ENCODE measurements around the gene FHL3. TPM values are rescaled to one million over a fixed set of nuclear protein-coding genes. Genes with fewer than 3 reads are reported as not detected.

FHL3 gene
- total and polyA plus RNA-seq, 9 of the 15 experiments (the other 6 are each of a cell fraction or from before 2014, with no cell fraction given) = 6.1 to 144 (median 34.1) TPM

GRCh38 chr1:38009088-38009840 lies 4.0 kb upstream of the FHL3 start (continued):
- TF ChIP-seq BDP1 (IDR thresholded peaks at IDR 0.05; ENCODE audit: insufficient read depth, insufficient read length) (no peak), ZNF324 (CRISPR knock-in tag; IDR thresholded peaks at IDR 0.05) (no peak), BRCA1 (IDR thresholded peaks at IDR 0.05) (no peak), BRCA1 (CRISPR knock-in tag; IDR thresholded peaks at IDR 0.05) (no peak), HSF4 (CRISPR knock-in tag; IDR thresholded peaks at IDR 0.05; ENCODE audit: borderline replicate concordance) (no peak), NFATC3 (IDR thresholded peaks at IDR 0.05) (0 out of 2 replicates have a peak, but pooled peaks have one; percentile 19), SMARCE1 (IDR thresholded peaks at IDR 0.05) (peak; percentile 78), ZNF263 (CRISPR knock-in tag; IDR thresholded peaks at IDR 0.05; ENCODE audit: borderline replicate concordance) (no peak), TAF9B (IDR thresholded peaks at IDR 0.05; ENCODE audit: partially characterized antibody) (no peak), SPI1 (IDR thresholded peaks at IDR 0.05; ENCODE audit: borderline replicate concordance, low read depth, low read length) (no peak), ZEB2 (IDR thresholded peaks at IDR 0.05) (no peak; the same call in 1 of the 2 replicates), AFF4 (CRISPR knock-in tag; IDR thresholded peaks at IDR 0.05) (no peak), KAT2B (IDR thresholded peaks at IDR 0.05; ENCODE audit: low read depth, low read length) (no peak), ZNF518B (CRISPR knock-in tag; IDR thresholded peaks at IDR 0.05) (no peak), JUN (IDR thresholded peaks at IDR 0.05; ENCODE audit: borderline replicate concordance, low read depth, low read length) (0 out of 2 replicates have a peak, but pooled peaks have one; percentile 10), JUN (CRISPR knock-in tag; IDR thresholded peaks at IDR 0.05; ENCODE audit: borderline replicate concordance) (no peak), MTF1 (CRISPR knock-in tag; IDR thresholded peaks at IDR 0.05; ENCODE audit: borderline replicate concordance) (no peak), CSDE1 (IDR thresholded peaks at IDR 0.05) (no peak), ZNF277 (CRISPR knock-in tag; IDR thresholded peaks at IDR 0.05; ENCODE audit: borderline replicate concordance) (no peak), ETV6 (IDR thresholded peaks at IDR 0.05; ENCODE audit: borderline replicate concordance in 1 of 2, low read depth in 2 of 2, low read length in 1 of 2) (no peak), ETV6 (CRISPR knock-in tag; IDR thresholded peaks at IDR 0.05; ENCODE audit: borderline replicate concordance) (no peak)
